ENCODE results near the gene PEX14. TPM values are rescaled to one million over a fixed set of nuclear protein-coding genes. Genes with fewer than 3 reads are reported as not detected.
A peak's percentile ranks its signal among the peaks of the same experiment; 100 is the strongest.

The PEX14 gene
- total RNA-seq, 1 donor from 2014 or later = 25.6 TPM

DNA sequence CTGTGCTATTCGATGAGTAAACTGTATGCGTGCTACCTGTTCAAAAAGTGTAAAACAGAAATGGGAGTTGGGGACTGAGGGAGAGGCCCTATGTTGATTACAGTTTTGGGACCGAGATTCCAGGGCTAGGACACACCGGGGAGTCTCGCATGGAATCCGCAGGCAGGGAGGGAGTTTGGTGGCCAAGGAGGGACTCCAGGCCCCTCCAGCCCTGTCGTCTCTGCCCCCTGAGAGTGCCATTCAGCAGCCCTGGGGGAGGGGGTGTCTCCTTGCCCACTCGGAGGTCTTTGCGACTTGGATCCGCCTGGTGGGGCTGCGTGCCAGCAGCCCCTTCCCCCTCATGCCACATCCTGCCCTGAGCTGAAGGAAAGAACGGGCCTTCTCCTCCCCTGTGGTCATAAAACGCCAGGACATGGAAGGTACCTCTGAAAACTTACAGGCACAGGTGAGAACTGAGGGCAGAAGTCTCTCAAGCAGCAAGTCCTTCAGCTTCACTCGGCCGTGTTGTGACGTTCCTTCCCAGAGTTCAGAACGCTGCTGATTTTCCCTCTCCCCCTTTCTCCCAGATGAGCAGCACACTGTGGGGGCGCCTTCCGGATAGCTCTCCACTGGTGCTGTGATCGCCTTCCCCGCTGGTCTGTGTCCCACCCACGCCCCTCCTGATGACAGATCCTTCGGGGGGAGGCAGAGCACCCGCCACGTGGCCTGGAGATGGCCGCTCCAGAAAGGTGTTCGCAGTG is 141.4 kb downstream of the PEX14 start:
- no peak for DNase-seq (ENCODE audit: low spot score)

DNA sequence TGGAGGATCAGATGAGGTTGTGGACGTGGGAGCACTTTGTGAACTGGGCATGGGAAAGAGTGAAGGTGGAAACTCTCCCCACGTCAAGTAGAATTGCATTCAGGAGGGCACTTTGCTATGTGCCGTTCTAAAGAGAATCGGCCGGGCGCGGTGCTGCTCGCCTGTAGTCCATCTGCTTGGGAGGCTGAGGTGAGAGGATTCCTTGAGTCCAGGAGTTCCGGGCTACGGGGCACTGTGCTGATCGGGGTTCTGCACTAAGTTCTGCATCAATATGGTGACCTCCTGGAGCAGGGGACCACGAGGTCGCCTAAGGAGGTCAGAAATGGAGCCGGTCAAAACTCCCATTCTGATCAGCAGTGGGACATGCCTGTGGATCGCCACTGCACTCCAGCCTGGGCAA is 141.9 kb downstream of the PEX14 start:
- no peak for DNase-seq (ENCODE audit: low spot score)

DNA sequence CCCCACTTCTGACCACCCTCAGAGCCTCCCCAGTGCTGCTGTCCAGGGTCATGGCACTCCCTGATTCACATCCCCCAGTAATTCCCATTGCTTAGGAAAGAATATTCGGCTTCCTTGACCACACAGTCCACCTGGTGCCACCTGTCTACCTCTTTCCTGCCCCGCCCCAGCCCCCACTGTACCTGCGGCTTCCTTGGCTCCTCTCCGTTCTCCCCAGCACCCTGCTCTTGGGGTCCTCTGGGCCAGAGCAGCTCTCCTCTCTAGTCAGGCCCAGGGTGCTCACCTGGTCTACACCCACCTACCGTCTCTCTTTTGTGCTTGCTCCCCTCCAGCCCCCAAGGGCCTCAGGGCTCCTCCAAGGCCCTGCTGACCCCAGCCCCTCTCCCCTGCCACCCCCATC is 142.6 kb downstream of the PEX14 start:
- no peak for DNase-seq (ENCODE audit: low spot score)

DNA sequence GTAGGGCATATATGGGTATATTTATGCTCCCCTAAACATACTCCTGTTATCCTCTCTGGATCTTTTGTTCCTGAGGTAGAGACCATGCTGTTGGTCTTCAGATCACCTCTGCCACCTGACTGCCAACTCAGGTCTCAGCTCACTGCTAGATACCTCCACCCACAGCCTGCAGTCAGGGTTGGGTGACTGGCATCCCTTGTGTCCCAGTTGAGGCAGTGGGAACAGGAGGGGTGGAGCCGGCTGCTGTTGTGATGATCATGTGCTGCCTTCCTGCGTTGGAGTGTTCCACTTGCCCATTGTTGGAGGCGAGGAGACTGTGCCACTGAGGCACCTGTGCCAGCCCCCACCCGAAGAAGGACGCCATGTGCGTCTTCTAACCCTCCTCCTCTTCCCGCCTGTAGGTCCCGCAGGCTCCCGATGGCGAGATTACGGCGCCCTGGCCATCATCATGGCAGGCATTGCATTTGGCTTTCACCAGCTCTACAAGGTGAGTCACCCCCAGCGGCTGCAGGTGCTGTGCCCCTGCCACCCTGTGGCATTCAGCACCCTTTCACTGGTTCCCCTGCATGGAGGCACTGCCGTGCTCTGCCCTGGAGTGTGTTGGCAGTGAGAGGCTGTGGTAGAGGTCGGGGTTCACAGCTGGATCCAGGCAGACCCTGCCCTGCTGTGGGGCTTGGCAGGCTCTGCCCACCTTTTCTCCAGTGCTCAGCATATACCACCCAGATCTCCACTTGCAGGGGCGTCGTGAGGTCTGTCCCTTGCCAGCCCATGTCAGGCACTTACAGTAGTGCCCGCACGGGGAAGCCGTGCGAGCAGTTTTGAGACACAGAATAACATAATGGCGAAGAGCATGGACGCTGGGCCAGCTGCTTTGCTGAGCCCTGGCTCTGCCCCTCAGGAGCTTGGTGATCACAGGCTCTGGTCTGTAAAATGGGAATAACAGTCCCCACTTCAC is 143.5 kb downstream of the PEX14 start:
- DNase-seq (ENCODE audit: low spot score) = no peak

DNA sequence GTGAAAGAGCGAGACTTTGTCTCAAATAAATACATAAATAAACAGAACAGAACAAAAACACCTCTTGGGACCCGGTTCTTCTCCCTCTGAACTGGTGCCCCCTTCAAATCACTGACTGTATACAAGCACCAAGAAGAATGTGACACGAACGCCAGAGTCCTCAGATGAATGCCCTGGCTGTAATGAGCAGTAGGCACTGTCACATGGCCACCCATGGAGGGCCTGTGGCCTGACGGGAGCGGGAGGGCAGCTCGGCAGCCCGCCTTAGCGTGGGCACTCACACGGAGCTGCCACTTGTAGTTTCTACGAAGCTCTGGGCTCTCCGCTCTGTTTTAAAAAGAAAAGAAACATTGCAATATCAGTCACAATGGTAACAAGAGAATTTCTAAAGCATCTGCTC is 146.0 kb downstream of the PEX14 start:
- DNase-seq (ENCODE audit: low spot score) = no peak

DNA sequence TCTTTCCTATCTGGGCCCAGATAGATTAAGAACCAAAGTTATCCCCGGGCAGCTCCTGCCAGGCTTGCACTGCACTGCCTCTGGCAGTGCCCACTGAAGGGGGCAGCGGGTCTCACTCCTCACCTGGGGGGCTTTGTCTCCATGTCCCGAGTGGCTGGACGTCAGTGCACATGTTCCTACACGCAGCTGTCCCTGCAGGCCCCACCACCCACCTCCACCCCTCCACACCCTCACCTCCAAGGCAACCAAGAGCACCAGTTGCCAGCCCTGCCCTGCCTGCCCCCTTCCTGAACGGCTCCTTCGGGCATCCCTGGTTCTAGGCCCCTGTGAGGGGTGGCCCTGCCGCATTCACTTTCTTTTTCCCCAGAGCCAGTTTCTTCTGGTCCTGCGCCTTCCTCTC is 147.2 kb downstream of the PEX14 start:
- no peak for DNase-seq (ENCODE audit: low spot score)

DNA sequence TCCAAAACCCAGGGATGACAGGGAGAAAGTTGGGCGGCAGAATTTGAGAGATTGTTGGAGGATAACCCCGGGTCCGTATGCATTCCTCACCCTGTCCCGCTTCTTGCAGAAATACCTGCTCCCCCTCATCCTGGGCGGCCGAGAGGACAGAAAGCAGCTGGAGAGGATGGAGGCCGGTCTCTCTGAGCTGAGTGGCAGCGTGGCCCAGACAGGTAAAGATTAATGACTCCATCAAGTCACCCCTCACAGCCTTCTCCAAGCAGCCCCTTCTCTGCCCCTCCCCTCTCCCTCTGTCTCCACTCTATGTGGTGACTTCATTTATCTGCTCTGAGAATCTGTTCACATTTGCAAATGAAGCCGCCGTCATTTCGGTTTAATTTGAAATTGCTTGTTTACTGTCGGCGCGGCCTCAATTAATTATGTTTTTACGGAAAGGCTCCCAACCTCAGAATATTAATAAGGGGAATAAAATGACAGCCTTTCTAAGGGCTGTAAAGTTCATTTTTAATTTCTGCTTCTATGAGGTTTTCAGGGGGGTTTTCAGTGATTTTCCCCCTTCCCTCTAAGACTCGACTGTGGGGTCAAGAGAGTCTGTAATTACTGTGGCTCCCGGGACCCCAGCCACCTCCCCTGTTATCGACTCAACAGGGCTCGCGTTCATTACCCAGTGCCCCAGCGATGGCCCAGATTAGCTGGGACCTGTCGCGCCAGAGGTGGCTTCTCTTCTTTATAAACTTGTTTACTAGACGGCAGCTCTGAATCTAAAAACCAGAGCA is 148.3 kb downstream of the PEX14 start:
- no peak for DNase-seq (ENCODE audit: low spot score)

DNA sequence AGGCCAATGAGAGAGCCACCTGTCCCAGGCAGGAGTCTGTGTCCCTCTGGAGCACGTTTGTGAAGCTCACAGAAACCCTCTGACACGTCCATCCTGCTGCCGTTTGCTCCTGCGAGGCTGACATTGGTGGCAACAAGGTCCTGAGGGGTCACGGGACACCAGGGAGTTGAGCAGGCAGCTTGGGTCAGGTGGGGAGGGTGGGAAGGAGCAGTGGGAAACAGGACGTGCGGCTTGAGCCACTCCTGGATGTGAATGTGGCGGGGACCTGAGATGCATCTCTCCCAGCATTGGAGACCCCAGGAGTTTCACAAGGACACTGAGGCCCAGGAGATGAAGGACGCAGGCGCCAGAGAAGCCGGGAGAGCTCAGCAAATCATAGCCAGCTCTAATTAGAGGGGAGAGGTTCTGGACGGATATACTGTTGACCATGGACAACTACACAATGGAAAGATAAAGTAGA is 149.0 kb downstream of the PEX14 start:
- DNase-seq (ENCODE audit: low spot score) = no peak

DNA sequence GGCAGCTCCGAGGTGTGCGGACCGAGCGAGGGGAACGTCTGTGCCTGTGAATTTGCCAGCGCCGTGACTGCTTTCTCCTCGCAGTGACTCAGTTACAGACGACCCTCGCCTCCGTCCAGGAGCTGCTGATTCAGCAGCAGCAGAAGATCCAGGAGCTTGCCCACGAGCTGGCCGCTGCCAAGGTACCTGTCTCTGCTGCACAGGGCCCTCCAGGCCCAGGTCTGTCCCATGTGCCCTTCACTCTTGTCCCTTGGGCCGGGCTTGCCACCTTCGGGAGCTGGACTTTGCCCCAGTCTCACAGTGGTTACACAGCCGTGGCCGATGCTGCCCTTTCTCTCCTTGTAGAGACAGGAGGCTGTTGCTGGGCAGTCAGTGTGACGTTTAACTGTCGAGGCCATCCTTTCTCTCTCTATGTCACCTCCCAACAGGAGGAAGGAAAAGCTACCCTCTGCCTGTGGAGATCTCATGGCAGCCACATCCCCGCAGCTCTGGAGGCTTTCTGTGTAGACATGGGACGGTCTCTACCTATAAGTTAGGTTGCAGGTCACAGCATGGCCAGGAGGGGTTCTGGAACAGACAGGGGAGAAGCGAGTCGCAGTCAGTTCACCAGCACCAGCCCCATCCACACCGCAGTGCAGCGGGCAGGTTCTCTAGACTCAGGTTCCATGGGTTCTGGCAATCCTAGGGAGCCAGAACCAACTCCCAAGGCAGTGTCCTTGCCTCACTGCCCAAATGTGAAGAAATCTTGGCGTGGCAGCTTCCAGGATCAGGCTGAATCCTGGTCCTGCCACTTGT is 149.7 kb downstream of the PEX14 start:
- no peak for DNase-seq (ENCODE audit: low spot score)

DNA sequence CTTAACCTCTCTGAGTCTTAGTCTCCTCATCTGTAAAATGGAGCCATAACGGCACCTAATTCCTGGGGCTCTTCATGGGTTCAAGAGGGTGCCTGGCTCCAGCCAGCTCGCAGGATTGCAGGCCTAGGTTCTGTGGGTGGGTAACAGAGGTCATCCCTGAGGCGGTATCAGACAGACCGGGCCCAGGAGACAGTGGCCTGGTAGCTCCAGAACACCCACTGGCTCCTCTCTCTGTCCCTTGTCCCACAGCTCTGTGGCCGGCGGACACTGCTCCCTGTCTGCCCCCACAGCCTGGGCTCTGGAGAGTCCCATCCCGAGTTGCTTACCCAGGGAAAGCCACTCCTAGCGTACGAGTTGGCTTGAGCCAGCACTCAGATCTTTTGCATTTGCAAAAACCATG is 150.3 kb downstream of the PEX14 start:
- DNase-seq (ENCODE audit: low spot score) = no peak

DNA sequence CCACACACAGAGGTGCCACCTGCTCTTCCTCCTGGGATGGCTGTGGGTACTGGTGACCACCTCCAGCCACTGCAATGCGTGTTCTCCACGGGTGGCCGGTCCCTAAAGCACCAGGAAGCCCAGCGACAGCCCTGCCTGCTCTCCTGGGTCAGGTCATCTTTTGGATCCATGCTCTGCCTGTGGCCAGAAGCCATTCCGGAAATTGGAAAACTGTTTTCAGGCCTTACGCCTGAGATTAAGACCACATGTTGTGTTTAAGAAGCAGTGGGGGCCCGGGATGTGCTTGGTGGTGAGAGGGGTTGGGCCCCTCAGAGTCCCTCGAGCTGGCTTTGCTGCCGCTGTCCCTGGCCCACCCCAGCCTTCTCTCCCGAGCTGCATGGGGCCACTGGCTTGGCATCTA is 150.8 kb downstream of the PEX14 start:
- no peak for DNase-seq (ENCODE audit: low spot score)

DNA sequence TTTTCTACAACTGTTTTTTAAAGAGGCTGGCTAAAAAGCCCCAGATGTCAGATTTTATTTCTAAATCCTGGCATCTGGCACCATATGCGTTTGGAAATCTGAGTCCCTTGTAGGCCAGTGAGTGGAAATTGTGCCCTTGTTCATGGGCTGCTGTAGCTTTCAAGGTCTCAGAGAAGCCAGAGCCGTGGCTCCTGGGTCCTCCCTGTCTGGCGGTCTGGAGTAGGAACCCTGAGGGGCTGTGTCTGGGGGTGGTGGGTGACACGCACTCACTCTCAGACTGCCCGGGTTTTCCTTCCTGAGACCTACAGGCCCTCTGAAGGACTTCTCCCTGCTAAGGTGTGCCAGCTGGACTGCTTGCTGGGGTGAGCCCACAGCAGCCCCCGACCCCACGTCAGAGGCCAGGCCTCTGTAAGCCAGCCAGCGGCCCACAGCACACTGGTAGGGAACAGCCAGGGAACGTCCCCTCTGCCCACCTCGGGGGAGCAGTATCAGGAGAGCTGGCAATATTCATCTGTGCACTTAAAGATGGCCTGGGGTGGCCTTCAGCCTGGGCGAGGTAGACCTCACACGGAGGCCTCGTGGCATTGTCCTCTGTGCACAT is 151.5 kb downstream of the PEX14 start:
- no peak for DNase-seq (ENCODE audit: low spot score)

DNA sequence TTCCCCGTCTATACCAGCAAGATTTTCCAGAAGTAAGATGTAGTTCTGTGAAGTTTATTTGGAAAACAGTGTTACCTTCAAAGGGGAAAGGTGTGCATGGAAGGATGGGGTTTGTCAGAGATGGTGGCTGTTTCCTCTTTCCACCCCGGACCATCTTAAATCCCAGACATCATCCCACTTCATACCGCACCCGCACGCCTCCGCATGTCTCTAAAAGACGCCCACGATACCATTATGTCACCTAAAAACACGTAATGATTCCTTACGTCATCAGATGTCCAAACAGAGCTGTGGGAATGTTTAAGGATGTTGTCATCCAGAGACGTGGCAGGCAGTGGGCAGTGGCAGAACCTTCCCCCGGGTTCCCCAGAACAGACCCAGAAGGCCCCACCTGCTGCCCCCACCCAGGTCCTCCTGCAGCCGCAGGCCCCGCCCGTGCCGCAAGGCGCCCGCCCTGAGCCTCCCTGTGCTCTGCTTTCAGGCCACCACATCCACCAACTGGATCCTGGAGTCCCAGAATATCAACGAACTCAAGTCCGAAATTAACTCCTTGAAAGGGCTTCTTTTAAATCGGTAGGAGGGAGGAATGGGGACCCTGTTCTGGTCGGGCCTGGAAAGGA is 152.2 kb downstream of the PEX14 start:
- DNase-seq (ENCODE audit: low spot score) = no peak

DNA sequence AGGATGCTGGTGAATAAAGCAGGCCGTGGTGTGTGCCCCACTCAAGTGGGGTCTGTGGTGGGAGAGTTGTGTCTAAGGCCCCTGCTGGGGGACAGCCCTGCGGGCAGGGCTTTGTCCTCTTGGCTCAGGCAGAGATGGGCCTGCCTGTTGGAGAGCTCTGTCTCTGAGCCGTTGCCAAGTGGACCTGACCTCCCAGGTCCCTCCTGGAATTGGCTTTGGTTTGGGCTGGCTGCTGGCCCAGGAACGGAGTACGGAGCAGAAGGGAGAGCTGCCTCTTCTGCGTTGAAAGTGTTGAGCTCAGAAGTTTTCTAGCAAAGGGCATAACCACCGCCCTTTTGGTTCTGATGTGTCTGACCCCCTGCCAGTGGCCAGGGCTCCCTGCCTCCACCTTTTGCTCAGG is 153.9 kb downstream of the PEX14 start:
- peak; percentile 77 for DNase-seq (ENCODE audit: low spot score)

DNA sequence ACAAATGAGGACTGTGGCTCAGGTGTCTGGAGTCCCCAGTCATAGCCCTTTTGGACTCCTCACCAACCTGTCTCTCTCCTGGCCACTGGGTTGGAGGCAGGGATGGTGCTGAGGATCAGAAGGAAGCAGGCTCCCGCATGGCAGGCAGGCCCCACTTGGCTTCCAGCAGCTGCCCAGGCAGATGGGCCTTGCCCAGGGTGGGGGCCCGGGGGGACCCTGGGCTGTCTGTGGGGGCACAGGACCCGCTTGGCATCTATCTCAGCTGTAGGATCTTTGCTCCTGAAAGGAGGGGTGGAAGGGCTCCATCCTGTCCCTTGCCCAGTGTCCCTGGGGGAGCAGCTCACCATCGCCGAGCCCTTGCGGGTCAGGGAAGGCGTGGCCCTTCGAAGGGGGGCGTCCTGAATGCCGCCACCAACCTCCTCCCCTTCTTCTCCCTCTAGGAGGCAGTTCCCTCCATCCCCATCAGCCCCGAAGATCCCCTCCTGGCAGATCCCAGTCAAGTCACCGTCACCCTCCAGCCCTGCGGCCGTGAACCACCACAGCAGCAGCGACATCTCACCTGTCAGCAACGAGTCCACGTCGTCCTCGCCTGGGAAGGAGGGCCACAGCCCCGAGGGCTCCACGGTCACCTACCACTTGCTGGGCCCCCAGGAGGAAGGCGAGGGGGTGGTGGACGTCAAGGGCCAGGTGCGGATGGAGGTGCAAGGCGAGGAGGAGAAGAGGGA is 154.5 kb downstream of the PEX14 start:
- DNase-seq (ENCODE audit: low spot score) = no peak

DNA sequence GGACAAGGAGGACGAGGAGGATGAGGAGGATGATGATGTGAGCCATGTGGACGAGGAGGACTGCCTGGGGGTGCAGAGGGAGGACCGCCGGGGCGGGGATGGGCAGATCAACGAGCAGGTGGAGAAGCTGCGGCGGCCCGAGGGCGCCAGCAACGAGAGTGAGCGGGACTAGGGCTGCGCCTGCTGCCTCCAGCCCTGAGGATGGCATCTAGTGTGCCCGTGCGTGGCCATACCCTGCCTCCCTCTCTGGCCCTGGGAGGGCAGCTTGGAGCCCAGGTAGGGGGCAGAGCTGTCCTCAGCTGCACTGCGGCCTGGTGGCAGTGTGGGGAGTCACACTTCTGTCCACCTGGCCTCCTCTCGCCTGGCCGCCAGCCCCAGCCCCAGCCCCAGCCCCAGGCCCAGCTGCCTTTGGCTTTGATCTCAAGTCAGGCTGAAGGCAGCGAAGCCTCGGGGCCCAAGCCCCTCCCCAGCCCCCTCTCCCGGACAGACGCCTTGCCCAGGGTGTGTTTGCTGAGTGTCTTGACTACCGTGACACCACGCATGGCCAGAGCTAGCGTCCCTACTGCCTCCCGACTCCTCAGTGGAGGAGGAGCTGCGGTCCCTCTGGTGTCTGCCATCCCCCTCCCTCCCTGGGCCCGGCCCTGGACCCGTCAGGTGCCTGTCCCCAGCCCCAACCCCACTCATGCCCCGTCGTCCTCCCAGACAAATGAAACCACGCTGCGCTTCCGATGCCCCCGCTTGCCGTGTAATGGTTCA is 155.2 kb downstream of the PEX14 start:
- no peak for DNase-seq (ENCODE audit: low spot score)

DNA sequence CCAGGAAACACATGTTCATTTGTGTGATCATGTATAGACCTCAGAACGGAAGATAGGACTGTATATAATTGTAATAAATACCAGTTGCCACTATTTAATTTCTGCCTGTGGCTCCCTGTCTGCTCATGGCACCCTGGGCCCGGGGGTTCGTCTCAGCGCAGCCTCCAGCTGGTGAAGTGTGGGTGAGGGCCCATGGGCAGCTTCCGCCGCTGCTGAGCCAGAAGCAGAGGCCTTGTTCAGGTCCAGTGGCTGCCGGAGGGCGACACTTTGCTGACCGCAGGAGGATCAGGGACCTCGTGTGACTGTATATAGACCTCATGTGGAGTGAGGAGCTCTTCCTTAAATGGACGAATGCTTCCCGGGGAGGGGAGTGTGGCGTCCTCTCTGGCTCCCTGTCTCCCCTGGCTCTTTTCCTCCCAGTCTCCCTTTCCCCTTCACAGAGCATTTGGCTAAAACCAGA is 155.9 kb downstream of the PEX14 start:
- no peak for DNase-seq (ENCODE audit: low spot score)

DNA sequence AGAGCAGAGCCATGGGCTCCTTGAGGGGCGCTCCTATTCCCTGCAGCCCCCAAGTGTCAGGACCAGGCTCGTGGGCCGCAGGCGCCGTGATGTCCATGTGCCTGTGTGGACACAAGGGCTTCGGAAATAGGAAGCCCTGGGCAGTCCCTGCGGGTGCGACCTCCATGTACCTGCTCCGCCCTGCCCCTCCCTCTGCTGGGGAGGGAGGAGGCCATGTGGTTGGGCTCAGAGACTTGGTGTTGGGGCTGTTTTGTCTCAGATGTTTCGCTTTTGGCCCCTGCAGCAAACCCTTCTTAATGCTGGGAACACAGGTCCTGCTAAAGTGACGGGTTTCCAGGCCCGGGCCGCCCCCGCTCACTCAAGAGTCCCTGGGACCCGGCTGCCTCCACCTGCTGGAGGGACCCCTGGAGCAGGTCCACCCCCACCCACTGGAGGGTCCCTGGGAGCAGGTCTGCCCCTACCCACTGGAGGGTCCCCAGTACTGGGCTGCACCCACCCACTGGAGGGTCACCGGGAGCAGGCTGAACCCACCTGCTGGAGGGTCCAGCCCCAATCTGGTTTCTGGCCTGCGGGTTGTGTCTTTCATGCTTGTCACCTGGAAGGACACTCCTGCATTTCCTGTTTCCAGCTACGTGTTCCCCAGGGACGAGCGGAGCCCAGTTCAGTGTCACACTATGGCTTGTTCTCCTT is 156.5 kb downstream of the PEX14 start:
- no peak for DNase-seq (ENCODE audit: low spot score)
